Measurements from ENCODE around the gene ORMDL3.
"Not testable (repeated sequence)": the region's sequence is repeated elsewhere in the genome, so short reads cannot be mapped to it uniquely, and the experiment has no call there.

ORMDL3 gene

DNA sequence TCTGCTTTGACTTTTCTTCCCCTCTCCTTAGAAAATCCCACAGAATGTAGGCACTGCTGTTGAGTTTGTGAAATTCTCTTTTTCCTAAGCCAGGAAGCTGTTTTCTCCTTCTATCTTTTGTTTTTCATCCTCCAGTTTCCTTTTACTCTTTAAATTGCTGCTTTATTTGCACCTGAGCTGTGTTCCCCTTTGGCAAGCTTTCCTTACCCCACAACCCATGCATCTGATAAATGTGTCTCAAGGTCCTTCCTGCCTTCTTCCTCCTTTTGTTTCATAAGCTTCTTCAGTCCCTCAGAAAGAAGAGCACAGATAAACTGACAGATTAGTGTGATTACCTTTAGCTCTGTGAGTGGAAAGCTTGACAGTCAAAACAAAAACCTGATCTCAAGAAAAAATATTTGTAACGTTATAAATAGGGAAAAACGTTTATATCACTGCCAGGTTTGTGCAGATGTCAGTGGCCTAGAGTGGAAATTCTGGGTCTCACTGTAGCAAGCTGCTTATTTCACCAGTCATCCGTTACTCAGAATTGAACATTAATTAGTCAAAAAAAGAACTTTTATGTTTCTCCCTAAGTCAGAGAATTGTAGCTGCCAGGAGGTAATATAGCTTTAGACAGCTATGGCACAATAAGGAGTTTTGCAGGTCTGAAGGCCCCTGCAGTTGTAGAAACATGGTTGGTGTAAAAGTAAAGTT is 32.6 kb downstream of the ORMDL3 start:
- Histone ChIP-seq H3K9me3 (ENCODE audit: control insufficient read depth, low read length) (no peaks in the 10 kb centered on the region), H3K9ac (ENCODE audit: low read length) (no peak overlapping the region), H3K36me3 (ENCODE audit: control insufficient read depth, insufficient read depth, low read length) (no peaks in the 10 kb centered on the region), H3K27me3 (ENCODE audit: control insufficient read depth, insufficient read depth, low read length) (peaks cover 3% of the 10 kb centered on the region), H3K4me1 (ENCODE audit: control insufficient read depth, insufficient read depth, low read length) (no peaks in the 10 kb centered on the region), H3K4me3 (ENCODE audit: low read length) (no peak overlapping the region)

DNA sequence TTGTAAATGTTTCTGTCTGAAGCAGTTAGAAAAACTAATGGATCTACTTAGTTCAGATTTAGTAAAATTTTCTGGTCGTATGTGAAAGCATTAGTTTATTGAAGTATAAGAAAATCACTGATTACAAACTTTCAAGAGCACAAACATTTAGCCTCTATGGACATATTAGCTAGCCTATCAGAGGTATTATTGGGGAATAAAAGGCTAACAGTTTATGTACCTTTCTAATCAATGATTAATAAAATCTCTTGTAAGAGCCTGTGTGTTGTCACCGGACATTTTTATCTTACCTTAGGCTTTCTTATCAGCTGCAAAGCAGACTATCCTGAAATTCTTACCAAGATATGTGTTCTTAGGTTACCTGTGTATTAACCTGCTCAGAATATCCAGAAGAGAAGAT is 38.2 kb downstream of the ORMDL3 start:
- Histone ChIP-seq H3K9ac (ENCODE audit: low read length) (no peak overlapping the region), H3K4me1 (ENCODE audit: control insufficient read depth, insufficient read depth, low read length) (no peaks in the 10 kb centered on the region), H3K4me3 (ENCODE audit: low read length) (no peak overlapping the region), H3K27me3 (ENCODE audit: control insufficient read depth, insufficient read depth, low read length) (peaks cover 11% of the 10 kb centered on the region), H3K36me3 (ENCODE audit: control insufficient read depth, insufficient read depth, low read length) (no peaks in the 10 kb centered on the region), H3K9me3 (ENCODE audit: control insufficient read depth, low read length) (no peaks in the 10 kb centered on the region)

DNA sequence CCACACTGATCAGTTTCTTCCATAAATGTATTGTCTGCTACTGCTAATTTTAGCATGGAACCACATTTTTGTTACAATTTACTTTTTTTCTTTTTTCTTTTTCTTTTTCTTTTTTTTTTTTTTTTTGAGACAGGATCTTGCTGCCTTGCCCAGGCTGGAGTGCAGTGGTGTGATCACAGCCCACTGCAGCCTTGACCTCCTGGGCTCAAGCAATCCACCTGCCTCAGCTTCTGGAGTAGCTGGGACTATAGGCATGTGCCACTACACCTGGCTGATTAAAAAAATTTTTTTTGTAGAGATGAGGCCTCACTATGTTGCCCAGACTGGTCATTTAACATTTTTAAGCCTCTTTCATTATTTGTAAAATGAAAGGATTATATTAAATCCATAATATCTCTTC is 40.3 kb downstream of the ORMDL3 start:
- no peaks in the 10 kb centered on the region for H3K9me3 ChIP-seq (ENCODE audit: control insufficient read depth, low read length)
- no peak overlapping the region for H3K9ac ChIP-seq (ENCODE audit: low read length)
- no peaks in the 10 kb centered on the region for H3K36me3 ChIP-seq (ENCODE audit: control insufficient read depth, insufficient read depth, low read length)
- no peak overlapping the region for H3K4me3 ChIP-seq (ENCODE audit: low read length)
- H3K27me3 ChIP-seq (ENCODE audit: control insufficient read depth, insufficient read depth, low read length): peaks cover 11% of the 10 kb centered on the region
- no peaks in the 10 kb centered on the region for H3K4me1 ChIP-seq (ENCODE audit: control insufficient read depth, insufficient read depth, low read length)

DNA sequence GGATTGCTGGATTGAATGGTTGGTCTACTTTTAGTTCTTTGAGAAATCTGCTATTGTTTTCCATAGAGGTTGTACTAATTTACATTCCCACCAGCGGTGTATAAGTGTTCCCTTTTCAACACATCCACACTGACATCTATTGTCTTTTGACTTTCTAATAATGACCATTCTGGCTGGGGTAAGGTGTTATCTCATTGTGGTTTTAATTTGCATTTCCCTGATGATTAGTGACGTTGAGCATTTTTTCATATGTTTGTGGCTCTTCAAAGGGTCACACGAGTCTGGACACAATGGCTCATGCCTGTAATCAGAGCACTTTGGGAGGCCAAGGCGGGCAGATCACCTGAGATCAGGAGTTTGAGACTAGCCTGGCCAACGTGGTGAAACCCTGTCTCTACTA is 41.3 kb downstream of the ORMDL3 start:
- H3K9ac ChIP-seq (ENCODE audit: low read length); H3K4me1 ChIP-seq (ENCODE audit: control insufficient read depth, insufficient read depth, low read length); H3K4me3 ChIP-seq (ENCODE audit: low read length); H3K9me3 ChIP-seq (ENCODE audit: control insufficient read depth, low read length); H3K36me3 ChIP-seq (ENCODE audit: control insufficient read depth, insufficient read depth, low read length): not testable (repeated sequence)
- peaks cover 11% of the 10 kb centered on the region for H3K27me3 ChIP-seq (ENCODE audit: control insufficient read depth, insufficient read depth, low read length)

DNA sequence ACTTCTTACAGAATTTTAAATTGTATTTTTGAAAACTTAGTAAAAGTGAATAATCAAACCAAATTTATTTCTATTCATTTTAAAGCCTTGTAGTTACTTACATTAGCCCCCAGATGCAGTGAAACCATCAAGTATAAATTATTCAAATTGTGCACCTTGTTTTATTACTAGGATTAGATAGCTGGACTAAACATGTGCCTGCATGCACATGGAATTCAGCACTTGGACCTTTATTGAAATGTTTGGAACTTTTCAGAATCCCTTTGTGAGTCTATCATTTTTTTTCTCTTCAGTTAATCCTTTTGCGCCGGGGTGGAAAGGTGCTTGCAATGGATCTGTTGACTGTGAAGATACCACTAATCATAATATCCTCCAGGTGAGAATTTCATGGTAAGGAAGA is 54.6 kb downstream of the ORMDL3 start:
- H3K4me1 ChIP-seq (ENCODE audit: control insufficient read depth, insufficient read depth, low read length): no peaks in the 10 kb centered on the region
- H3K27me3 ChIP-seq (ENCODE audit: control insufficient read depth, insufficient read depth, low read length): peaks cover 11% of the 10 kb centered on the region
- H3K9me3 ChIP-seq (ENCODE audit: control insufficient read depth, low read length): no peaks in the 10 kb centered on the region
- H3K36me3 ChIP-seq (ENCODE audit: control insufficient read depth, insufficient read depth, low read length): no peaks in the 10 kb centered on the region
- no peak overlapping the region for H3K9ac ChIP-seq (ENCODE audit: low read length)
- no peak overlapping the region for H3K4me3 ChIP-seq (ENCODE audit: low read length)

DNA sequence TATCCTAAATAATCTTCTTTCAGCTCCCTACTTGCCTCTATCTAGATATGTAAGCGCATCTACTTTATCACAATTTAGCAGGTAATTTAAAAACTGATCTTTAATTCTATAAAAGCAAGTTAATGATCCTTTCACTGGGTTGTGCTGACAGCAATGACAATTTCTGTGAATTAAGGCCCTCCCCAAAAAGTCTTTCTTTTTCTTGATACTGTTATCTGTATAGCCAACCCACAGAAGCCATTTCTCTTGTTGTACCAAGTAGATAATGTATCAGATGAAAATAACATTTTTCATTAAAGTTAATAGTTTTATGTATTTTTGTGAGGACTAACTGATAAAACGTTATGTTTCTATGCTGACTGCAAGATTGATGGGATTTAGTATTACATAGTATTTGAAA is 55.6 kb downstream of the ORMDL3 start:
- no peaks in the 10 kb centered on the region for H3K36me3 ChIP-seq (ENCODE audit: control insufficient read depth, insufficient read depth, low read length)
- H3K4me1 ChIP-seq (ENCODE audit: control insufficient read depth, insufficient read depth, low read length): no peaks in the 10 kb centered on the region
- H3K27me3 ChIP-seq (ENCODE audit: control insufficient read depth, insufficient read depth, low read length): peaks cover 21% of the 10 kb centered on the region
- H3K4me3 ChIP-seq (ENCODE audit: low read length): no peak overlapping the region
- no peak overlapping the region for H3K9ac ChIP-seq (ENCODE audit: low read length)
- H3K9me3 ChIP-seq (ENCODE audit: control insufficient read depth, low read length): no peaks in the 10 kb centered on the region
